ENCODE results near the gene PDE10A.

Gene PDE10A

GRCh38 chr6:165671222-165671768, 8.3 kb upstream of the PDE10A start:
- FAIRE-seq (no peak), DNase-seq (ENCODE audit: insufficient read length, low spot score) (no peak)
- no peak for TF ChIP-seq CTCF (IDR thresholded peaks at IDR 0.05; ENCODE audit: insufficient read depth, missing control alignments)

- no peak for DNase-seq (ENCODE audit: insufficient read length, low spot score)
- no peak for TF ChIP-seq CTCF (IDR thresholded peaks at IDR 0.05; ENCODE audit: insufficient read depth, missing control alignments)
- FAIRE-seq = no peak
Observed at GRCh38 chr6:165668951-165669350, 5.9 kb upstream of the PDE10A start.

- TF ChIP-seq CTCF (IDR thresholded peaks at IDR 0.05; ENCODE audit: insufficient read depth, missing control alignments) = no peak
- FAIRE-seq = no peak
- no peak for DNase-seq (ENCODE audit: insufficient read length, low spot score)
Observed at GRCh38 chr6:165665384-165665672, 2.3 kb upstream of the PDE10A start.

- TF ChIP-seq CTCF (IDR thresholded peaks at IDR 0.05; ENCODE audit: insufficient read depth, missing control alignments) = no peak
- DNase-seq (ENCODE audit: insufficient read length, low spot score) = no peak
- no peak for FAIRE-seq
Observed at GRCh38 chr6:165664559-165665383, 1.7 kb upstream of the PDE10A start.

GRCh38 chr6:165663736-165664558, 906 bp upstream of the PDE10A start:
- DNase-seq (ENCODE audit: insufficient read length, low spot score) (no peak), FAIRE-seq (no peak)
- no peak for TF ChIP-seq CTCF (IDR thresholded peaks at IDR 0.05; ENCODE audit: insufficient read depth, missing control alignments)

- DNase-seq (ENCODE audit: insufficient read length, low spot score) (no peak), FAIRE-seq (no peak)
- TF ChIP-seq CTCF (IDR thresholded peaks at IDR 0.05; ENCODE audit: insufficient read depth, missing control alignments) = no peak
Observed at GRCh38 chr6:165663377-165663735, 315 bp upstream of the PDE10A start.
